Neutrophil (primary cell): ENCODE results near the gene CPA5.

ENCODE experiments used
- H3K27ac ChIP-seq: fragments of 200-600 bp; sonication (generic); 2 replicates; pipeline ENCODE4 v1.5.1; 2016; ENCODE audit warnings: mild to moderate bottlenecking, moderate library complexity
- H3K27me3 ChIP-seq: fragments of 200-600 bp; sonication (generic); 2 replicates; pipeline ENCODE4 v1.6.0; 2016; ENCODE audit warnings: mild to moderate bottlenecking
- H3K36me3 ChIP-seq: fragments of 200-600 bp; sonication (generic); 2 replicates; pipeline ENCODE4 v1.5.1; 2017
- H3K4me1 ChIP-seq, 2 experiments: fragments of 200-600 bp in 1 of 2; sonication (generic) in 1 of 2; 1 replicate in 1 of 2; 2 replicates in 1 of 2; pipeline versions ENCODE4 v1.5.1 to v1.6.1; 2013 to 2016; ENCODE audit warnings: low read depth in 1 of 2, low read length in 1 of 2, mild to moderate bottlenecking in 1 of 2, moderate library complexity in 1 of 2; ENCODE audit not compliant: control insufficient read depth in 1 of 2, insufficient read depth in 1 of 2
- H3K4me3 ChIP-seq, 2 experiments: fragments of 200-600 bp in 1 of 2; sonication (generic) in 1 of 2; 1 replicate in 1 of 2; 2 replicates in 1 of 2; pipeline ENCODE4 v1.5.1; 2013 to 2016; ENCODE audit warnings: low read depth in 1 of 2, low read length in 1 of 2, mild to moderate bottlenecking in 1 of 2, moderate library complexity in 1 of 2
- H3K9me3 ChIP-seq: fragments of 200-600 bp; sonication (generic); 2 replicates; pipeline ENCODE4 v1.5.1; 2016
- CTCF ChIP-seq: fragments of 200-600 bp; sonication (generic); IDR thresholded peaks from 2 replicates; pipeline ENCODE4 v1.5.1; 2016; ENCODE audit warnings: antibody characterized with exemption

CPA5 gene

GRCh38 chr7:130393841-130394411, 49.3 kb downstream of the CPA5 start:
- H3K27me3 ChIP-seq, result peaks cover 55% of the 10 kb centered on the region
- no peak overlapping the region for H3K4me3 ChIP-seq
- H3K27ac ChIP-seq, result no peak overlapping the region
- H3K4me1 ChIP-seq, result peaks cover 13% of the 10 kb centered on the region in 2 experiments
- H3K9me3 ChIP-seq, result no peaks in the 10 kb centered on the region
- no peak for TF ChIP-seq CTCF
- no peaks in the 10 kb centered on the region for H3K36me3 ChIP-seq

- H3K27me3 ChIP-seq, result peaks cover 55% of the 10 kb centered on the region
- no peaks in the 10 kb centered on the region for H3K9me3 ChIP-seq
- no peak for TF ChIP-seq CTCF
- H3K4me1 ChIP-seq, result peaks cover 13 to 14% of the 10 kb centered on the region in 2 experiments
- no peaks in the 10 kb centered on the region for H3K36me3 ChIP-seq
- H3K27ac ChIP-seq, result no peak overlapping the region
- H3K4me3 ChIP-seq, result no peak overlapping the region
Measured at GRCh38 chr7:130394421-130395195, 50.0 kb downstream of the CPA5 start.

GRCh38 chr7:130395421-130395820, 50.8 kb downstream of the CPA5 start:
- H3K36me3 ChIP-seq, result no peaks in the 10 kb centered on the region

GRCh38 chr7:130396109-130396508, 51.5 kb downstream of the CPA5 start:
- H3K4me1 ChIP-seq, result peaks cover 13 to 14% of the 10 kb centered on the region in 2 experiments
- H3K9me3 ChIP-seq, result no peaks in the 10 kb centered on the region
- H3K27ac ChIP-seq, result no peak overlapping the region
- no peak overlapping the region for H3K4me3 ChIP-seq
- no peaks in the 10 kb centered on the region for H3K36me3 ChIP-seq
- TF ChIP-seq CTCF, result no peak
- peaks cover 55% of the 10 kb centered on the region for H3K27me3 ChIP-seq

More at GRCh38 chr7:130395421-130395820, 50.8 kb downstream of the CPA5 start:
- peaks cover 55% of the 10 kb centered on the region for H3K27me3 ChIP-seq
- H3K4me3 ChIP-seq, result no peak overlapping the region
- no peaks in the 10 kb centered on the region for H3K9me3 ChIP-seq
- no peak for TF ChIP-seq CTCF
- peaks cover 13 to 14% of the 10 kb centered on the region in 2 experiments for H3K4me1 ChIP-seq
- no peak overlapping the region for H3K27ac ChIP-seq

GRCh38 chr7:130397051-130397757, 52.6 kb downstream of the CPA5 start:
- Histone ChIP-seq H3K4me3 (no peak overlapping the region), H3K27ac (no peak overlapping the region), H3K27me3 (peaks cover 48% of the 10 kb centered on the region), H3K9me3 (no peaks in the 10 kb centered on the region), H3K4me1 (peaks cover 13 to 14% of the 10 kb centered on the region in 2 experiments), H3K36me3 (no peaks in the 10 kb centered on the region)
- no peak for TF ChIP-seq CTCF
